ENCODE results near the gene DOCK8. TPM values are rescaled to one million over a fixed set of nuclear protein-coding genes. Genes with fewer than 3 reads are reported as not detected.
"Not testable (repeated sequence)": the region's sequence is repeated elsewhere in the genome, so short reads cannot be mapped to it uniquely, and the experiment has no call there.

DOCK8 gene
- total RNA-seq, 1 donor from 2014 or later = 8.3 TPM

DNA sequence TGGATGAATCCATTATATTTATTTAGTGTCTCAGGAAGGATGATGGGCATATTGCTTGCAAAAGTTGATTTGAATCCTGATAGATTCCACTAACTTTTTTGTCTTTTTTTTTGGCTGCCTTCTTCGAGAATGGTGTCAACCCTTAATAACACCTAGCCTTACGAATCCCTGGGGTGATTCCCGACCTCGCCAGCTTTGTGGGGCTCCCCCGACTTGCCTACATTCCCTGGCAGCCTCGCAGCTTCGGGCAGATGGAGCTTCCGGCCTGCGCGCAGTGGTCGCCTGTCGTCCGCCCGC, 366 bp upstream of the DOCK8 start:
- Mint-ChIP-seq H3K4me1 (ENCODE audit: unreplicated experiment) (peaks cover 2% of the 10 kb centered on the region), H3K27me3 (ENCODE audit: unreplicated experiment) (no peaks in the 10 kb centered on the region), H3K27ac (ENCODE audit: unreplicated experiment) (no peak overlapping the region), H3K9me3 (ENCODE audit: unreplicated experiment) (no peaks in the 10 kb centered on the region), H3K4me3 (ENCODE audit: unreplicated experiment) (peak overlapping the region; percentile 66), H3K36me3 (ENCODE audit: low read depth, unreplicated experiment) (no peaks in the 10 kb centered on the region)
- TF ChIP-seq, protein P1, sequence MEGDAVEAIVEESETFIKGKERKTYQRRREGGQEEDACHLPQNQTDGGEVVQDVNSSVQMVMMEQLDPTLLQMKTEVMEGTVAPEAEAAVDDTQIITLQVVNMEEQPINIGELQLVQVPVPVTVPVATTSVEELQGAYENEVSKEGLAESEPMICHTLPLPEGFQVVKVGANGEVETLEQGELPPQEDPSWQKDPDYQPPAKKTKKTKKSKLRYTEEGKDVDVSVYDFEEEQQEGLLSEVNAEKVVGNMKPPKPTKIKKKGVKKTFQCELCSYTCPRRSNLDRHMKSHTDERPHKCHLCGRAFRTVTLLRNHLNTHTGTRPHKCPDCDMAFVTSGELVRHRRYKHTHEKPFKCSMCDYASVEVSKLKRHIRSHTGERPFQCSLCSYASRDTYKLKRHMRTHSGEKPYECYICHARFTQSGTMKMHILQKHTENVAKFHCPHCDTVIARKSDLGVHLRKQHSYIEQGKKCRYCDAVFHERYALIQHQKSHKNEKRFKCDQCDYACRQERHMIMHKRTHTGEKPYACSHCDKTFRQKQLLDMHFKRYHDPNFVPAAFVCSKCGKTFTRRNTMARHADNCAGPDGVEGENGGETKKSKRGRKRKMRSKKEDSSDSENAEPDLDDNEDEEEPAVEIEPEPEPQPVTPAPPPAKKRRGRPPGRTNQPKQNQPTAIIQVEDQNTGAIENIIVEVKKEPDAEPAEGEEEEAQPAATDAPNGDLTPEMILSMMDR (IDR thresholded peaks at IDR 0.05; ENCODE audit: unreplicated experiment) = no peak
- DNase-seq (ENCODE audit: low spot score) = no peak

DNA sequence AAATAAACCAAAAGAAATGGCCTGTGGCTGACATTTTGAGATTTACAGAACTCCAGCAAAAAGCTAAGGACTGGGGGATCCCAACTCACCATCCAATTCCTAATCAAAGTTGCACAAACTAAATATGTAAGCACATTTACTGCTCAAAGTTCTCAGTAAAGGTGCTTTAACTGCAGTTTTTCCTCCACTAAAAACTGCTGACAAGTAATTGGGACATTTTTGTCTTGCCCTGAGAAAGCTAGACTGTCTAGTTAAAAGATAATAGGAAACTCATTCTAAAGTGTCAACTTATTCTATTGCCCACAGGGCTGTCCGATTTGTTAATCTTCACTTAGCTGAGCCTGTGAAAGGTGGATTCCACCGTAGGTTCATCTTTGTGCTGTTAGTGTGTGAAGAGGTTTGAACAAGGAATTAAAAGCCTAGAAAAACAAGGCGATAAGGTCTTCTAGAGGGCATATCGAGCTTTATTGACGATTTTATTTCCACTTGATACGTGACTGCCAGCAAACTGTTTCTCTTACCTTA, 1.0 kb downstream of the DOCK8 start:
- no peaks in the 10 kb centered on the region for H3K27me3 Mint-ChIP-seq (ENCODE audit: unreplicated experiment)
- no peak overlapping the region for H3K27ac Mint-ChIP-seq (ENCODE audit: unreplicated experiment)
- no peaks in the 10 kb centered on the region for H3K9me3 Mint-ChIP-seq (ENCODE audit: unreplicated experiment)
- no peak for DNase-seq (ENCODE audit: low spot score)
- H3K36me3 Mint-ChIP-seq (ENCODE audit: low read depth, unreplicated experiment) = no peaks in the 10 kb centered on the region
- H3K4me1 Mint-ChIP-seq (ENCODE audit: unreplicated experiment) = no peaks in the 10 kb centered on the region
- TF ChIP-seq, protein P1 (IDR thresholded peaks at IDR 0.05; ENCODE audit: unreplicated experiment) = no peak
- peak overlapping the region; percentile 79 for H3K4me3 Mint-ChIP-seq (ENCODE audit: unreplicated experiment)

DNA sequence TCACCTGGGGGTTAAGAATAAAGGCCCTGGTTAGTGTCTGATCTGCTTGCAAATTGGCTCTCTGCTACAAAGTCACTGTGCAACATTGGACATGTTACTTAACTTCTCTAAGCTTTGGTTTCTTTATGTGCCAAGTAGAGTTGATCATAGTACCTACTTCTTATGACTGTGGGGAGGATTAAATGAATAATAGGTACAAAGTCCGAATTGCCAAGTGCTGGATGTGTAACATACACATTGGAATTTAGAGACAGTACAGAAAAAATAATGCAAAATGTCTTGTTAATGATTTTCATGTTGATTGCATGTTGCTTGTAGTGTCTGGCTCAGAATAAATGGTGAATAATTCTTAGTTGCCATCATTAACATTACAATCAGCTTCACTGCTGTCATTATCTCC, 2.2 kb downstream of the DOCK8 start:
- Mint-ChIP-seq H3K4me3 (ENCODE audit: unreplicated experiment) (no peak overlapping the region), H3K27ac (ENCODE audit: unreplicated experiment) (no peak overlapping the region), H3K27me3 (ENCODE audit: unreplicated experiment) (no peaks in the 10 kb centered on the region), H3K4me1 (ENCODE audit: unreplicated experiment) (no peaks in the 10 kb centered on the region), H3K9me3 (ENCODE audit: unreplicated experiment) (no peaks in the 10 kb centered on the region), H3K36me3 (ENCODE audit: low read depth, unreplicated experiment) (no peaks in the 10 kb centered on the region)
- TF ChIP-seq, protein P1 (IDR thresholded peaks at IDR 0.05; ENCODE audit: unreplicated experiment) = no peak
- no peak for DNase-seq (ENCODE audit: low spot score)

DNA sequence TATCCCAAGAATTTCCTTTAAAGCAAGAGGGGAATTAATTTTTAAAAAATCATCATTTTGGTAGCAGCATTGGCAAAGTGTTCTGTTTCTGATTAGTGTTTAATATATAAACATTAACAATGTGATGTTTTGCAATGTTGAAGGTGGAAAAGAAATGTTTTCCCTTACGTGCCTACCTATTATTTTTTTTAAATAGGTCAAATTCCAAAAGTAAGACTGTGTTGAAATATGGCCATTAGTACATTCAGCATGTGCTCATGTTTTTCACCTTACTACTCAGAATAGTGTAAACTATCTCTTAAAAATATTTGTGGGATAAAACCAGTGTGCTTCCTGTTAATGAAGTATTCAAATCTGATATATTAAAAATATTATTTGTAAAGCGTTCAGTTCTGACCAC, 3.3 kb downstream of the DOCK8 start:
- no peak for DNase-seq (ENCODE audit: low spot score)
- Mint-ChIP-seq H3K9me3 (ENCODE audit: unreplicated experiment) (no peaks in the 10 kb centered on the region), H3K27me3 (ENCODE audit: unreplicated experiment) (no peaks in the 10 kb centered on the region), H3K4me3 (ENCODE audit: unreplicated experiment) (no peak overlapping the region), H3K36me3 (ENCODE audit: low read depth, unreplicated experiment) (no peaks in the 10 kb centered on the region), H3K4me1 (ENCODE audit: unreplicated experiment) (peaks cover 6% of the 10 kb centered on the region), H3K27ac (ENCODE audit: unreplicated experiment) (no peak overlapping the region)
- TF ChIP-seq, protein P1 (IDR thresholded peaks at IDR 0.05; ENCODE audit: unreplicated experiment) = no peak

DNA sequence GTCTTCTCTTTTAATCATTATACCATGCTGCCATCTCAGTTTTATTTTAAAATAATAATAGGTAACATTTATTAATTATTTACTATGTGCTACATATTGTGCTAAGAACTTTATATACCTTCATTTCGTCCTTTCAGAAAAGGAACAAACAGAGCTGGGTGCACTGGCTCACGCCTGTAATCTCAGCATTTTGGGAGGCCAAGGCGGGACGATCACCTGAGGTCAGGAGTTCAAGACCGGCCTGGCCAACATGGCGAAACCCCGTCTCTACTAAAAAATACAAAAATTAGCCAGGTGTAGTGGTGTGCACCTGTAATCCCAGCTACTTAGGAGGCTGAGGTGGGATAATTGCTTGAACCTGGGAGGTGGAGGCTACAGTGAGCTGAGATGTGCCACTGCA, 4.4 kb downstream of the DOCK8 start:
- not testable (repeated sequence) for H3K27ac Mint-ChIP-seq (ENCODE audit: unreplicated experiment); H3K4me3 Mint-ChIP-seq (ENCODE audit: unreplicated experiment); H3K36me3 Mint-ChIP-seq (ENCODE audit: low read depth, unreplicated experiment); H3K27me3 Mint-ChIP-seq (ENCODE audit: unreplicated experiment); DNase-seq (ENCODE audit: low spot score); H3K9me3 Mint-ChIP-seq (ENCODE audit: unreplicated experiment); H3K4me1 Mint-ChIP-seq (ENCODE audit: unreplicated experiment)

Data from endothelial cell (in vitro differentiated cells).